ENCODE measurements around the gene SPARC.

- TF ChIP-seq CTCF (IDR thresholded peaks at IDR 0.05) (no peak), EZH2 (IDR thresholded peaks at IDR 0.05; ENCODE audit: borderline replicate concordance, insufficient read depth, low read depth, low read length, poor library complexity, severe bottlenecking) (no peak)
Observed at GRCh38 chr5:151648988-151649387, 37.7 kb downstream of the SPARC start.

All from B cell (primary cell).